Heart left ventricle (tissue), 13 donors: Measurements from ENCODE around the gene ZNF280B.

Source experiments
- CTCF ChIP-seq, 12 donors: fragments of 200-600 bp; sonication (generic) in 4 of 12; IDR thresholded peaks; one replicate each; pipeline versions ENCODE4 v1.5.0 to v1.8.0; 2018 to 2022; ENCODE audit warnings: antibody characterized with exemption in 12 of 12, mild to moderate bottlenecking in 5 of 12
- POLR2A ChIP-seq, 2 donors: fragments of 450-650 bp; IDR thresholded peaks; one replicate each; pipeline ENCODE4 v1.6.1; 2017; ENCODE audit warnings: antibody characterized with exemption in 2 of 2, mild to moderate bottlenecking in 2 of 2, moderate library complexity in 2 of 2
- donor health status: ischemic (EF 13 %, LVEDD 7.1; RV severe dilation, severe dysfunction).
- donor health status: DM: no; HTN: yes; CAD: no.
- donor health status: DM: no; HTN: no; CAD: no.
- donor health status: ischemic (EF 25% LVEDD 6.9; RV normal size, moderate dysfunction).
- donor health status: ischemic (EF 25% LVEDD 5.7; RV mildly dilated, moderate dysfunction).
- donor health status: ischemic (EF 35%, LVEDD 5.7; RV mildly dilated, moderate dysfunction).
- donor health status: nonischemic (EF 11% LVEDD 7.7; RV severe dilation, severe dysfunction).
- donor health status: DM: yes; HTN: yes; CAD: no.
- donor health status: PGD.
- donor health status: ischemic (EF 29% LVEDD 5.4; RV normal size, mild dysfunction).
- donor health status: nonischemic (EF 23%, LVEDD 6.1; RV moderate dilation, normal function).

GRCh38 chr22:22553141-22553540 lies 44.6 kb upstream of the ZNF280B start:
- no peak for TF ChIP-seq CTCF (IDR thresholded peaks at IDR 0.05)
- TF ChIP-seq POLR2A (IDR thresholded peaks at IDR 0.05): no peak
